Keratinocyte (primary cell): Measurements from ENCODE around the gene DPP7.

ENCODE experiments used
- CTCF ChIP-seq, 3 experiments: IDR thresholded peaks in 1 of 3; conservative IDR thresholded peaks in 1 of 3; optimal IDR thresholded peaks in 1 of 3; 2 replicates in 2 of 3; 3 replicates in 1 of 3; pipeline versions ENCODE3 to v1.5.1; 2011; ENCODE audit warnings: low read length in 3 of 3, mild to moderate bottlenecking in 3 of 3, moderate library complexity in 2 of 3, control low read depth in 1 of 3, inconsistent platforms in 1 of 3; ENCODE audit not compliant: insufficient read depth in 2 of 3; ENCODE audit errors: extremely low read depth in 1 of 3
- EZH2 ChIP-seq: IDR thresholded peaks from one replicate; pipeline ENCODE4 v1.6.1; 2012; ENCODE audit warnings: inconsistent platforms, mild to moderate bottlenecking, low read length, moderate library complexity

GRCh38 chr9:137107982-137108381, 6.6 kb downstream of the DPP7 start:
- TF ChIP-seq CTCF (optimal IDR thresholded peaks at IDR 0.05 in 1 of 3, IDR thresholded peaks at IDR 0.05 in 1 of 3, conservative IDR thresholded peaks at IDR 0.05 in 1 of 3; ENCODE audit: extremely low read depth in 1 of 3, insufficient read depth in 2 of 3, low read length in 3 of 3) (no peak), EZH2 (no peak)
